Forelimb muscle (tissue), 1 donor: ENCODE results near the gene ESYT1. TPM values are rescaled to one million over a fixed set of nuclear protein-coding genes. Genes with fewer than 3 reads are reported as not detected.

Experiments
- DNase-seq: peaks from one replicate; pipeline ENCODE4 v3.0.0-alpha.2; 2013; ENCODE audit warnings: low read depth
- polyA plus RNA-seq: library from polyadenylated mRNA; unstranded; fragments of 120-200 nt; gene quantifications from one replicate; pipeline ENCODE4 v1.2.1, GENCODE V29; 2013; ENCODE audit not compliant: insufficient read length

The ESYT1 gene
- polyA plus RNA-seq, 1 donor, result 71.4 TPM

DNA sequence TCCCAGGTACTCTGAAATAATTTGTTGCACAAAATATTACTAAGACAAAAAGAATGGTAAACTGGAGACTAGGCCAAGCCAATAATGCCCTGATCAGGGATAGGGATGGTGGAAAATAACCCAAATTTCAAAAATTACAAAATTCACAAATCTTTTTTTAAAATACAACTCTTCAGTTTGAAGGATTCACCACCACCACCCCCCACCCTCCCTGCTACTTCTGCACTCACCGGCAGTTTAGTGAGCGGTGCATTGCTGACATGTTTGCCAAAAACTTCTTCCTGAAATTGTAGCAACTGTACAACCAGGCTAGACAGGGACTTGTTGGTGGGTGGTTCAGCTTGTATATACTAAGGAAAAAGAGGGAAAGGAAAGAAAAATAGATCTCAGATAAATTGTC is 58.9 kb downstream of the ESYT1 start:
- no peak for DNase-seq

DNA sequence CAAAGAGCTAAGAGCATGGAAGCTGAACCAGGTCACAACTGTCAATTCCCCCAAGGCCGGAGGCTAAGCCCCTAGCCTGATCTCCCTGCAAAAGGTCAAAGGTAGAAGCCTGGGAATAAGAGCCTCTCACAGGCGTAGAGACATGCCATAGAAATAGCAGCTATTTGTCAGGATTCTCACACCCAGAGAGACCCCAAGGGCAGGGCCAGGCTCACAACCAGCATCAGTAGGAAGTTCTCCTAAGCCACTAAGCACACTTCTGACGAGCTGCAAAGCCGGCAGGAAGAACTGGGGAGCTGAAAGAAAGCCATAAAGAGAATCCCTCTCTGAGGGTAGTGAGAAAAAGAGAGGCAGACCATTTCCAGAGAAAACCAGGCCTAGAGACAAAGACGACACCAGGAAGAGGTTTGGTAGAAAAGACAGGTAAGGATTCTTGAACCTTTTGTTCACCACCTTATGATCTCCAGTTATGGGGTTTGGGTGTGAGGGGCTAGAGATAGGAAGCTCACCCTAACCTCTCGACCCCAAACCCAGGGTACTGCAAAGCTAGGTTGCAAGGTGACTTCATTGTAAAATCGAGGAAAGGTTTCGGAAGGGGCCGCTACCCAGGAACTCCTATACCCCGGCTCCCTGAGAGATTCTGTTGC is 60.2 kb downstream of the ESYT1 start:
- DNase-seq, result no peak

DNA sequence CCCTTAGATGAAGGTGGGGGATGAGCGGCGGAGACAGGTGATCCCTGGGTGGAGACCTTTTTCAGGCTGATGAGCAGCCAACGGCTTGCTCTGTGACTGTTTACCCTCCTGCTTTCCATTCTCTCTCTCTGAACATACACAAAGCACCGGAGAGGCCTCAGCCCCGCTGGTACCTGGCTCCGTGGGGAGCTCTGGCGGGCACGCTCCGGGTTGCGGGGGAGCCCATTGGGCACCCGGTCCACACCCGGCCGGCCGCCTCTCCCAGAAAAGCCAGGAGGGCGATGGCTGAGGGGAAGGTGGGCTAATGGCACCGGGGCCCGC is 60.7 kb downstream of the ESYT1 start:
- DNase-seq, result no peak

DNA sequence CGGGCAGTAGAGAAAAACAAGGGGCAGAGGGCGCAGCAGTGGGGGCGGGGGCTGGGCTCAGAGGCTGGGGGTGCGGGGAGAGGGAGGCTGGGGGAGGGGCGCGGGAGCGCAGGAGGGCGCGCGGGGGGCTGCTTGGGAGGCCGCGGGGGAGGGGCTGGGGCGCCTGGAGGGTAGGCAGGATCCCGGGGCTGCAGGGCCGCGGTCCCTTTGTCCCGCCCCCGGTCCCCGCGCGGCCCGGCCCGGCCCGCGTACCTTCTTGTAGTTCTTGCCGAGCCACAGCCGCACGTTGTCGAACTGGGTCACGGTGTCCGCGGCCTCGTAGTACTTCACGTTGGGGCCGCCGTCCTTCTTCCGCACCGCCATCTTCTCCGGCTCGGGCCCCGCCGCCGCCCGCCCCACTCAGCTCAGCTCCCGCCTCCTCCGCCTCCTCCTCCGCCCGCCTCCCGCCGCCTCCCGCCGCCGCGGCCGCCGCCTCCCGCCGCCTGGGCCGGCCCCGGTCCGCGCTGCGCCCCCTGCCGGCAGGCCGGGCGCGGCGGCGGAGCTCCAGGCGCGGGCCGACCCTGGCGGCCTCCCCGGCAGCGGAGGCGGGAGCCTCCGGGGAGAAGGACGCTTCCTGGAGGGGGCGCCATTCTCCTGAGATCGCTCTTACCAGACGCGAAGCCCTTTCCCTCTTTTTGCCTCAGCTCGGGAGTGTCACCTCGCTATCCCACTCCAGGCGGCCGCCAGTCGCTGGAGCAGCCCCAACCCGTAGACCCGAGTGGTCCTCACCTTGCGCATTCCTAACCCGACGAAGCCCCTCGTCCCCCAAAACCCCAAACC is 61.2 kb downstream of the ESYT1 start, which contains the start of gene SMARCC2:
TSS of gene SMARCC2 (minus strand) at position 385 of the 819 bp plus-strand sequence. CDS start at position 363, 22 bp downstream.
- peak; percentile 76 for DNase-seq

DNA sequence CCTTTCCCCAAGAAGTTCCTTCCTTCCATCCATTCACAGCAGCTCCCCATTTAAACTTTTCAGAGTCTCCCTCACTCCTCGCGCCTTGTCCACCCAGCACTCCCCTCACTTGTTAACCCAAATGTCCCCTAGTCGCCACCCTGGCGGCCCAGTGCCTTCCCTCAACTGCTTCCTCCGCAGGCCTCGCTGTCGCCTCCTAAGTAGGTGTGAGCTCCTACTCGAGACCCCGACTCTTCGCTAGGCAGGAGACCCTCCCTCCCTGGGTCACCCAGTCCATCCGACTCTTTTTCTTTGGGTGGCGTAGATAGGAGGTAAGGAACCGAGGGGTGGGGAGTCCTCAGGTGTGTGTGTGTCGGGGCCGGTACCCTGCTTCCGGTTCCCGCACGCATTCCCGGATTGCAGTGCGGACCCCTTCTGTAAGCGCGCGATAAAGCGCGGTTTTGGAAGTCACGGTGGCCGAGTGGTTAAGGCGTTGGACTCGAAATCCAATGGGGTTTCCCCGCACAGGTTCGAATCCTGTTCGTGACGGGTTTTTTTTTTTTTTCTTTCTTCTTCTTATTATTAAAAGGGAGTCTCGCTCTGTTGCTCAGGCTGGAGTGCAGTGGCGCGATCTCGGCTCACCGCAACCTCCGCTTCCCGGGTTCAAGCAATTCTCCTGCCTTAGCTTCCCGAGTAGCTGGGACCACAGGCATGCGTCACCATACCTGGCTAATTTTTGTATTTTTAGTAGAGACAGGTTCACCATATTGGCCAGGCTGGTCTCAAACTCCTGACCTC is 62.0 kb downstream of the ESYT1 start:
- peak; percentile 72 for DNase-seq

DNA sequence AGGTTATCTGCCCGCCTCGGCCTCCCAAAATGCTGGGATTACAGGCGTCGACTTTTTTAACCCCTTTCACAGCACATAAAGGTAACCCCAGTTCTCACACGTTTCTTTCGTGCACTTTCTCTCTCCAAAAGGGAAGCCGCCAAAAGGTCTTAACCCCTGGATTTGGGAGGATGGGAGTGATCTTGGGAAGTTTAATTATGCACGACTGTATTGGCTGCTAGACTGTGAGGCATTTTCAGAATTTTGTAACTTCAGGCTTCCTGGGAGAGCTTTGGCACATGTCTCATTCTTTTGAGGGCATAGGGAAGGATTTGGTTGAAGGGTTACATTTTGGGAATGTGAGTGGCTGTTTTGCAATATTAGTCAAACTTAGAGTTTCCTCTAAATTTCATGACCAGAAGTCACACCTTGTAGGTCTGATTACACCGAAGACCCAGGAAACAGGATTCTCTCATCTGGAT is 62.7 kb downstream of the ESYT1 start:
- no peak for DNase-seq

DNA sequence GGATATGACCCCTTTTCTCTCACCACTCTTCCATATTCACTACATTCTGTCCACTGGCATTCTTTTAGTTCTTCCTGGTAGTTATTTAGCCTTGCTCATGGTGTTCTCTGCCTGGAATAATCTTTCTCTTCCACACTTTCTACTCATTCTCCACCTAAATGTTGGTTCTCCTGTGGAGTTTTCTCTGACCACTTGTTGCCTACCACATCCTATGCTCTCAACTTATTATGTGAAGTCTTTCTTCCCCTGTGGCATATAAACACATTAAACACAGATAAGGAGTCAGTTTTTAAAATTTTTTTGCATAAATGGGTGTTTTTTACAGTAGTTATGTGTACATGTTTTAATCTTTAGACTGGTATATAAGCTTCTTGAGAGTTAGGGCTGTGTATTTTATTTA is 64.5 kb downstream of the ESYT1 start:
- no peak for DNase-seq

DNA sequence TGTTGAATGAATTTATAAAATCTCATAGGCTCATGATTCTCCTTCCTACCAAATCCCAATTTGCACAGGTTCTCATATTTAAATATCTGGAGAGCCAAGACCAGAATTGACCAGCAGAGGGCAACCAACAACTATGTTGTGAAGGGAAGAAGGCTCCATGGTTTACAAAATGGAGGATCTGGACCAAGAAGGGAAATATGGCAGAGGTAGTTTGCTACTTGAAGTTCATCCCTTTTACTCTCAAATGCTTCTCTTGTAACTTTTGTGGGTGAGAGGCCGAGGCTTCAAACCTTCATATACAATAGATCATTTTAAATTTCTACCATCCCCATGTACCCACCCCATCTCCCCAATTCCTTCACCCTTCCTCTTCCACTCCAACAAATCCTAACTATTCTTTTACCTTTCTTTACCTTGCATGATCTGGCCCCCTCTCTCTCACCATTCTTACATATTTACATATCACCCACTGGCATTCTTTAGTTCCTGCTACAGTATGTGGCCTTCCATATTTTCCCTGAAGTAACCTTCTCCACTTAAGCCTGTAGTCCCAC is 65.0 kb downstream of the ESYT1 start:
- peak; percentile 60 for DNase-seq

Other genes with a start within 250 kb of the ESYT1 start
- gene PYM1, start 200.4 kb upstream of the ESYT1 start, polyA plus RNA-seq, result 17.9 TPM
- gene DGKA, start 197.1 kb upstream of the ESYT1 start, polyA plus RNA-seq, result 15.0 TPM
- gene PMEL, start 162.2 kb upstream of the ESYT1 start, polyA plus RNA-seq, result 1.1 TPM
- gene CDK2, start 161.4 kb upstream of the ESYT1 start, polyA plus RNA-seq, result 23.4 TPM
- gene RAB5B, start 154.2 kb upstream of the ESYT1 start, polyA plus RNA-seq, result 129 TPM
- gene SUOX, start 131.0 kb upstream of the ESYT1 start, polyA plus RNA-seq, result 16.1 TPM
- gene IKZF4, start 107.2 kb upstream of the ESYT1 start, polyA plus RNA-seq, result 9.4 TPM
- 69.7 TPM for gene RPS26, start 86.3 kb upstream of the ESYT1 start, polyA plus RNA-seq
- 187 TPM for gene ERBB3, start 48.1 kb upstream of the ESYT1 start, polyA plus RNA-seq
- 111 TPM for gene PA2G4, start 23.7 kb upstream of the ESYT1 start, polyA plus RNA-seq
- 5,976 TPM for gene RPL41, start 11.6 kb upstream of the ESYT1 start, polyA plus RNA-seq
- 3.6 TPM for gene ZC3H10, start 10.0 kb upstream of the ESYT1 start, polyA plus RNA-seq
- 905 TPM for gene MYL6B, start 24.3 kb downstream of the ESYT1 start, polyA plus RNA-seq
- 1,230 TPM for gene MYL6, start 30.1 kb downstream of the ESYT1 start, polyA plus RNA-seq
- 53.8 TPM for gene SMARCC2, start 61.2 kb downstream of the ESYT1 start, polyA plus RNA-seq
- 42.7 TPM for gene RNF41, start 93.7 kb downstream of the ESYT1 start, polyA plus RNA-seq
- 16.8 TPM for gene NABP2, start 96.1 kb downstream of the ESYT1 start, polyA plus RNA-seq
- 0.56 TPM for gene SLC39A5, start 101.8 kb downstream of the ESYT1 start, polyA plus RNA-seq
- 17.3 TPM for gene ANKRD52, start 130.1 kb downstream of the ESYT1 start, polyA plus RNA-seq
- gene COQ10A, start 138.7 kb downstream of the ESYT1 start, polyA plus RNA-seq, result 28.6 TPM
- gene CS, start 172.1 kb downstream of the ESYT1 start, polyA plus RNA-seq, result 228 TPM
- 58.3 TPM for gene CNPY2, start 187.7 kb downstream of the ESYT1 start, polyA plus RNA-seq
- gene PAN2, start 205.7 kb downstream of the ESYT1 start, polyA plus RNA-seq, result 45.1 TPM
- gene IL23A, start 210.6 kb downstream of the ESYT1 start, polyA plus RNA-seq, result 0.34 TPM
- 61.9 TPM for gene STAT2, start 231.8 kb downstream of the ESYT1 start, polyA plus RNA-seq
- not detected for gene APOF, start 234.6 kb downstream of the ESYT1 start, polyA plus RNA-seq